Activated T-cell treated with anti-CD3 and anti-CD28 coated beads, Interleukin-2, amount 50 U/mL, for 4 hours (primary cell): Measurements from ENCODE around the gene EVA1B. TPM values are rescaled to one million over a fixed set of nuclear protein-coding genes. Genes with fewer than 3 reads are reported as not detected.

ENCODE experiments used
- ATAC-seq, 2 donors: fragments of 200-7000 bp; cut with Tn5 transposase; one replicate each; pipeline ENCODE4 v1.10.0; 2021
- DNase-seq: peaks from one replicate; pipeline ENCODE4 v3.0.0-alpha.2; 2020
- H3K27me3 Mint-ChIP-seq: one replicate; pipeline ENCODE4 v1.8.0; 2021; ENCODE audit warnings: low read depth, mixed read lengths
- H3K36me3 Mint-ChIP-seq: one replicate; pipeline ENCODE4 v1.8.0; 2022; ENCODE audit warnings: mixed read lengths; ENCODE audit not compliant: insufficient read depth
- H3K4me1 Mint-ChIP-seq: one replicate; pipeline ENCODE4 v1.8.0; 2021; ENCODE audit warnings: low read depth, mixed read lengths
- H3K4me3 Mint-ChIP-seq: one replicate; pipeline ENCODE4 v1.8.0; 2021; ENCODE audit warnings: mild to moderate bottlenecking, moderate library complexity, mixed read lengths
- H3K9me3 Mint-ChIP-seq: one replicate; pipeline ENCODE4 v1.8.0; 2021; ENCODE audit warnings: mixed read lengths
- total RNA-seq, 3 donors: library from RNA; stranded (reverse); gene quantifications; one replicate each; pipeline ENCODE4 v1.2.1, GENCODE V29; 2021

EVA1B gene
- total RNA-seq, 3 donors from 2014 or later, result 2.2 to 5.5 (median 4.5) TPM

DNA sequence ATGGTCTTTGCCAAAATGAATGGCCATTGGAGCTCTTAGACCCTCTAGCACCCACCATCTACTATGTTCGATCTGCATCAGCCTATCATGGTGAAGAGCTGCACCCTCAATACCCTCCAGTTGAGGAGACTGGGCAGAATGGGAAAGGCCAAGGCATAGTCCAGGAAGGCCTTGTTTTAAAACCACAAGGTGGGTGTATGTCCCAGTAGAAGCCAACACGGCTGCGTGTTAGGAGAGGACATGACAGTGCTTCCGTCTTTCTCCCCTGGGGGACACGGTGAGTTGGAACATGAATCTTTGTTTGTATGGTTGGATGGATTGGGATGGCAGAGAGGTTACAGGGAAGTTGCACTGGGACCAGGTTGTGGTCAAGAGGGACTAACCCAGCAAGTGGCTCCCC, 35.9 kb downstream of the EVA1B start:
- Mint-ChIP-seq H3K36me3 (peaks cover 55% of the 10 kb centered on the region), H3K4me3 (no peak overlapping the region), H3K4me1 (peaks cover 15% of the 10 kb centered on the region), H3K27me3 (no peaks in the 10 kb centered on the region), H3K9me3 (no peaks in the 10 kb centered on the region)
- no peak for ATAC-seq
- DNase-seq, result no peak

DNA sequence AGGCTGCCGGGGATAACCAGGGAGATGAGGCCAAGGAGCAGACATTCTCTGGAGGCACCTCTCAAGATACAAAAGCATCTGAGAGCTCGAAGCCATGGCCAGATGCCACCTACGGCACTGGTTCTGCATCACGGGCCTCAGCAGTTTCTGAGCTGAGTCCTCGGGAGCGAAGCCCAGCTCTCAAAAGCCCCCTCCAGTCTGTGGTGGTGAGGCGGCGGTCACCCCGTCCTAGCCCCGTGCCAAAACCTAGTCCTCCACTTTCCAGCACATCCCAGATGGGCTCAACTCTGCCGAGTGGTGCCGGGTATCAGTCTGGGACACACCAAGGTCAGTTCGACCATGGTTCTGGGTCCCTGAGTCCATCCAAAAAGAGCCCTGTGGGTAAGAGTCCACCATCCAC, 36.6 kb downstream of the EVA1B start:
- peaks cover 17% of the 10 kb centered on the region for H3K4me1 Mint-ChIP-seq
- H3K36me3 Mint-ChIP-seq, result peaks cover 54% of the 10 kb centered on the region
- H3K4me3 Mint-ChIP-seq, result no peak overlapping the region
- ATAC-seq, result no peak
- H3K9me3 Mint-ChIP-seq, result no peaks in the 10 kb centered on the region
- no peak for DNase-seq
- H3K27me3 Mint-ChIP-seq, result no peaks in the 10 kb centered on the region

DNA sequence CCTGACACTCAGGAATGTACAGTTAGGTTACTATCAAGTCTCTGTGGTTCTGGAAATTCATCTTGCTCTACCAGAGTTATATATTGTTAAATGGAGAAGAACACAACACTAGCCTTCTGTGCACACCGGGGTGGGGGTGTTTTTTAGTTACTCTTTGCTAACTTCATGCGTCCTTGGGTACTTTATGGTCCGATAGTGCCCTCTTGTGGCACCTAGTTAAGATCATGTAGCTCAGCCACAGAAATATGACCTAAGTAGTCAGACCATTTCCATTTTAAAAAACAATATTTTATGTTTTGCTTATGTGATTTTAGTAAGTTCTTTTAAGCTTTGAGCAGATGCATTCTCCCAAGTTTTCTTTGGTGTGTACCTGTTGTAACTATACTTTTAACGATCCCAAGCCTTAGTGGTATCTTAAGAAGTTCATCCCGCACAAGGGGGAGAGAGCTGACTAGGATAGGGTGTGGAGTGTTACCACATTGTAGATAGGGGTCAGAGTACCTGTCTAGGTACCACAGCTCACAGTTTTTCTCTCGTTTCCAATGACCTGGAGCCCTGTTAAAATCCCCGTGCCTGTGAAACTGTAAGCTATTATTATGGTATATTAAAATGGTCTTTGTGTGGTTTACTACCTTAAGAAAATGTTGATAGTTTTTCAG, 37.9 kb downstream of the EVA1B start:
- no peaks in the 10 kb centered on the region for H3K9me3 Mint-ChIP-seq
- ATAC-seq (peak; percentile 79 to 86), DNase-seq (peak; percentile 53)
- peaks cover 46% of the 10 kb centered on the region for H3K36me3 Mint-ChIP-seq
- peaks cover 27% of the 10 kb centered on the region for H3K4me1 Mint-ChIP-seq
- H3K4me3 Mint-ChIP-seq, result no peak overlapping the region
- no peaks in the 10 kb centered on the region for H3K27me3 Mint-ChIP-seq

DNA sequence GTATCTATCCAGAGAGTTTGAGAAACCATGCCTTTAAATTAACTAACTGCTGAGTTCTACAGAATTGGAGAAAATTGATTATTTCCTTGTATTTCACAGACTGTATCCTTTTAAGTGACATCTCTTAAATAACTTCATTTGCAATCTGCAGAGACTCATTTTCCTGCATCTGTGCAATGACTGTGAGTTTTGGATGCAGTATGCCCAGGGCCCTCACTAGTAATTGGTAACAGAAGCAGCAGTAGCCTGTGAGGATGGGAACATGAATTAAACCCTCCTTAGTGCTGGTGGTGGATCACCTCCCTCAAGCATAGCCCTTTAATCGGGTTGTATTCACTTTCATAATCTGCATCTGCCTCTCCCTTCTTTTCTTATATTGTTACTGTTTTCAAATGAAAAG, 38.9 kb downstream of the EVA1B start:
- Mint-ChIP-seq H3K36me3 (peaks cover 41% of the 10 kb centered on the region), H3K4me1 (peaks cover 37% of the 10 kb centered on the region)
- ATAC-seq, result no peak

DNA sequence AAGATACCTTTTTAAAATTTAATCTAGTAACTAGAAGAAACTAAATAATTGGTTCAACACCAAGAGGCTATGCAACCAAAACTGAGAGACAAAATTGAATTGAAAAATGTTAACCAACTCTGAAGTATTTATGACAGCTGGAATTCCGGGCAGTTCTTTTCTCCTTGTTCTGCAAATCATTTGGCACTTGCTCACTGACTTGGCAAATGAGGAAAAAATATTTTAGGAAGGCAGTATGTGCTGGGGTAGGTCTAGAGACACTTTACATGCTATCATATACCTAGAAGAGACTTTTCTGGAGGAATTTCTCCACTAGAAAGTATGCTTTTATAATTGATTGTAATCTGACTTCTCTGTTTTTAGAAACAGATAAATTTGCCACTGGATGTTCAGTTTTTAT, 39.4 kb downstream of the EVA1B start:
- peaks cover 38% of the 10 kb centered on the region for H3K36me3 Mint-ChIP-seq
- DNase-seq (no peak), ATAC-seq (no peak)
- H3K4me1 Mint-ChIP-seq, result peaks cover 41% of the 10 kb centered on the region
- no peaks in the 10 kb centered on the region for H3K27me3 Mint-ChIP-seq
- H3K4me3 Mint-ChIP-seq, result no peak overlapping the region
- no peaks in the 10 kb centered on the region for H3K9me3 Mint-ChIP-seq

More for the DNA sequence above, 38.9 kb downstream of the EVA1B start:
- no peaks in the 10 kb centered on the region for H3K27me3 Mint-ChIP-seq
- no peaks in the 10 kb centered on the region for H3K9me3 Mint-ChIP-seq
- no peak overlapping the region for H3K4me3 Mint-ChIP-seq
- no peak for DNase-seq

DNA sequence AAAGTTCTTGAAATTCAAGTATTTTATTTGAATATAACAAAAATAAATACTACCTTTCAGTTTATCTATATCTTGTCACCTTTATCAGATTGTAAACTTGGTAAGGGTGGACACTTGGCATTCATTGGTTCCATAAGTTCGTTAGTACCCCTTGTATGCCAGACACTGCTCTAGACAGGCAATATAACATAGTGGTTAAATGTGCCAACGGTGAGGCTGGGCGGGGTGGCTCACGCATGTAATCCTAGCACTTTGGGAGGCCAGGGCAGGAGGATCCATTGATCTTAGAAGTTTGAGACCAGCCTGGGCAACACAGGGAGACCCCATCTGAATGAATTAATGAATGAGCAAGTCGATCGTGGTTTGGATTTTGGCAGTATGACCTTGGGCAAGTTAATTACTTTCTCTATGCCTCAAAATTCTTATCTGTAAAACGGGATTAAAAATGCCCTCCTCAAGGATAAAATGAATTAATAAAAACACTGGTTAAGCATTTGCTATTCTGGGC, 43.6 kb downstream of the EVA1B start:
- Mint-ChIP-seq H3K4me1 (peaks cover 35% of the 10 kb centered on the region), H3K4me3 (no peak overlapping the region), H3K36me3 (peaks cover 14% of the 10 kb centered on the region), H3K27me3 (no peaks in the 10 kb centered on the region), H3K9me3 (no peaks in the 10 kb centered on the region)
- ATAC-seq, result no peak
- DNase-seq, result no peak

DNA sequence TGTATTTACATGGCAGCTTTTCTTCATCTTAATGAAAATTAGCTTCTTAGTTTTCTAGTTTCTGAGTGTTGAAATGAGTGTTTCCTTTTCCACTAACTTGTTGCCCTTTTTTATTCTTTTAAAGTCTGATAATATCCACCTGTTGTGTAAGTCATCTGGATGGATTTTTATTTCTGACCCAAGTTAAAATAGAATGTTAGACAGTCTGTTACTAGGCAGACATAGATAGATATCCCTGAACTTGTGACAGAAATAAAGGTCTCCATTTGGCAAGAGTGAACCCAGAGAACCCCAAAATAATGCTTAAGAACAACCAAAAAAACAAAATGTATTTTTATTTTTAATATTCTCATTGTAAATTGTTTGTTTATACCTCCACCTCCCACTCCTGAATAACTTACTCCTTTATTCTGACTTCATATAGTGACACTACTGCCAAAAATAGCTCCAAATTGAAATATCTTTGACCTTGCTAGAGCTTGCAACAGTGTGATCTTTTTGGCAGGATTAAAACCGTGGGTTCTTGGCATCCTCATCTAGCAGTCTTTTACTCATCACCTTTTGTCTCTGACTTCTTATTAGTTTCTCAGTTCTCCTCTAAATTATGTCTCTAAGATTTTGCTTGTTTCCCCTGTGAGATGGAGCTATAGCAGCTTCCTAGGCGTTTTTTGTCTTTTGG, 44.2 kb downstream of the EVA1B start:
- no peaks in the 10 kb centered on the region for H3K27me3 Mint-ChIP-seq
- H3K4me1 Mint-ChIP-seq, result peaks cover 35% of the 10 kb centered on the region
- no peak for ATAC-seq
- no peak for DNase-seq
- H3K9me3 Mint-ChIP-seq, result no peaks in the 10 kb centered on the region
- peaks cover 12% of the 10 kb centered on the region for H3K36me3 Mint-ChIP-seq
- H3K4me3 Mint-ChIP-seq, result no peak overlapping the region

DNA sequence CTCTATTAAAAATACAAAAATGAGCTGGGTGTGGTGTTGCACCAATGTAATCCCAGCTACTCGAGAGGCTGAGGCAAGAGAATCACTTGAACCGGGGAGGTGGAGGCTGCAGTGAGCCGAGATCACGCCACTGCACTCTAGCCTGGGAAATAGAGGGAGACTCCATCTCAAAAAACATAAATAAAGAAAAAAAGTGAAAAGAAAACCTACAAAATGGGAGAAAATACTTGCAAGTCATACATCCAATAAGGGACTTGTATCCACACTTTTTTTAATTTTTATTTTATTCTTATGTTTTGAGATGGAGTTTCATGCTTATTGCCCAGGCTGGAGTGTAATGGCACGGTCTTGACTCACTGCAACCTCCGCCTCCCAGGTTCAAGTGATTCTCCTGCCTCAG, 46.8 kb downstream of the EVA1B start:
- no peak for ATAC-seq
- no peak for DNase-seq
- Mint-ChIP-seq H3K36me3 (peaks cover 8% of the 10 kb centered on the region), H3K27me3 (no peaks in the 10 kb centered on the region), H3K4me3 (no peak overlapping the region), H3K4me1 (peaks cover 39% of the 10 kb centered on the region), H3K9me3 (no peaks in the 10 kb centered on the region)

DNA sequence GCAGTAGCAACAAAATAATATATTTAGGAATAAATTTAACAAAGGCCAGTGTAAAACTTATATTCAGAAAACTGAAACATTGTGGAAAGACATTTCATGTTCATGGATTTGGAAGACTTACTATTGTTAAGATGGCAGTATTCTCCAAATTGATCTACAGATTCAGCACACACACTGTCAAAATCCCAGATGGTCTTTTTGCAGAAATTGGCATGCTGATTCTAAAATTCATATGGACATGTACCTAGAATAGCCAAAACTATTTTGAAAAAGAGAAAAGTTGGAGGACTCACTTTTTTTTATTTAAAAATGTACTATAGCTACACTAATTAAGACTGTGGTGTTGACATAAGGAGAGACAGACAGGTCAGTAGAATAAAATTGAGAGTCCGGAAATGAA, 49.2 kb downstream of the EVA1B start:
- no peak for DNase-seq
- Mint-ChIP-seq H3K4me3 (no peak overlapping the region), H3K4me1 (peaks cover 17% of the 10 kb centered on the region)

DNA sequence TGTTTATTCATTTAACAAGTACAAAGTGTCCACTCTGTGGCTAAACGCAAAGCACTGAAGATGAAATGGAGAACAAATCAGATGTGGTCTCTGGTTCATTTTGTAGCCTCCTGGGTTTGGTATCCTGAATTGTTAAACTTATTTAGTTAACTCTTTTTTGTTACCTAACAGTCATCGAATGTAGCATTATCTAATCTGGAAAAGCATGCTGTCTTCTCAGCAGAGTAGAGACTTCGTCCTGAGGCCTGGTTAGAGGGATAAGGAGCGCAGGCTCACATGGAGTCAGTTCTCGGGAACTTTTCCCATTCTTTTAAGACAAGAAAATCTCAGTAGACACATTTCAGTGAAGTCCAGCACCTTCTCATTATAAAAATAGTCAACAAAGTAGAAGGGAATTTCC, 50.4 kb downstream of the EVA1B start:
- no peak for ATAC-seq
- no peaks in the 10 kb centered on the region for H3K27me3 Mint-ChIP-seq
- no peak overlapping the region for H3K4me3 Mint-ChIP-seq
- H3K36me3 Mint-ChIP-seq, result peaks cover 16% of the 10 kb centered on the region
- no peaks in the 10 kb centered on the region for H3K9me3 Mint-ChIP-seq
- DNase-seq, result no peak
- H3K4me1 Mint-ChIP-seq, result peaks cover 13% of the 10 kb centered on the region

More for the DNA sequence above, 49.2 kb downstream of the EVA1B start:
- H3K9me3 Mint-ChIP-seq, result no peaks in the 10 kb centered on the region
- no peaks in the 10 kb centered on the region for H3K27me3 Mint-ChIP-seq
- ATAC-seq, result no peak
- peaks cover 14% of the 10 kb centered on the region for H3K36me3 Mint-ChIP-seq

Other genes with a start within 250 kb of the EVA1B start
- gene TEKT2, start 239.6 kb downstream of the EVA1B start, total RNA-seq, result under 1 TPM in 2 of 3 donors, not detected in 1; 0.20 to 0.27 TPM
- gene ADPRS, start 234.8 kb downstream of the EVA1B start, total RNA-seq, result 10 to 100 TPM; 45.6 to 52.0 (median 47.4) TPM
- gene COL8A2, start 198.4 kb downstream of the EVA1B start, total RNA-seq, result under 1 TPM; 0.08 to 0.43 (median 0.18) TPM
- 10 to 100 TPM; 64.2 to 69.6 (median 65.9) TPM for gene TRAPPC3, start 174.2 kb downstream of the EVA1B start, total RNA-seq
- gene MAP7D1, start 167.5 kb downstream of the EVA1B start, total RNA-seq, result 100 to 1,000 TPM; 162 to 182 (median 164) TPM
- 100 to 1,000 TPM; 134 to 145 (median 142) TPM for gene THRAP3, start 99.2 kb downstream of the EVA1B start, total RNA-seq
- gene SH3D21, start 17.3 kb downstream of the EVA1B start, total RNA-seq, result 1 to 10 TPM; 1.7 to 5.6 (median 2.3) TPM
- gene STK40, start 62.3 kb upstream of the EVA1B start, total RNA-seq, result 10 to 100 TPM; 63.9 to 86.1 (median 66.8) TPM
- gene LSM10, start 74.3 kb upstream of the EVA1B start, total RNA-seq, result 10 to 100 TPM; 80.6 to 96.3 (median 83.8) TPM
- gene OSCP1, start 126.8 kb upstream of the EVA1B start, total RNA-seq, result 1 to 10 TPM in 2 of 3 donors, under 1 TPM in 1; 0.61 to 1.8 (median 1.5) TPM
- 100 to 1,000 TPM; 117 to 133 (median 127) TPM for gene MRPS15, start 140.7 kb upstream of the EVA1B start, total RNA-seq
- gene CSF3R, start 159.3 kb upstream of the EVA1B start, total RNA-seq, result not detected